GM19324 (cell line): ENCODE results near the gene EEF1A2.
"Not testable (repeated sequence)": the region's sequence is repeated elsewhere in the genome, so short reads cannot be mapped to it uniquely, and the experiment has no call there.

ENCODE experiments used
- ATAC-seq: cut with Tn5 transposase; IDR thresholded peaks from one replicate; pipeline ENCODE4 v1.9.1; 2021; ENCODE audit warnings: mild to moderate bottlenecking, moderate library complexity; ENCODE audit not compliant: unreplicated experiment, low FRiP score

EEF1A2 gene

GRCh38 chr20:63521602-63522001, 22.7 kb upstream of the EEF1A2 start:
- ATAC-seq, result no peak

DNA sequence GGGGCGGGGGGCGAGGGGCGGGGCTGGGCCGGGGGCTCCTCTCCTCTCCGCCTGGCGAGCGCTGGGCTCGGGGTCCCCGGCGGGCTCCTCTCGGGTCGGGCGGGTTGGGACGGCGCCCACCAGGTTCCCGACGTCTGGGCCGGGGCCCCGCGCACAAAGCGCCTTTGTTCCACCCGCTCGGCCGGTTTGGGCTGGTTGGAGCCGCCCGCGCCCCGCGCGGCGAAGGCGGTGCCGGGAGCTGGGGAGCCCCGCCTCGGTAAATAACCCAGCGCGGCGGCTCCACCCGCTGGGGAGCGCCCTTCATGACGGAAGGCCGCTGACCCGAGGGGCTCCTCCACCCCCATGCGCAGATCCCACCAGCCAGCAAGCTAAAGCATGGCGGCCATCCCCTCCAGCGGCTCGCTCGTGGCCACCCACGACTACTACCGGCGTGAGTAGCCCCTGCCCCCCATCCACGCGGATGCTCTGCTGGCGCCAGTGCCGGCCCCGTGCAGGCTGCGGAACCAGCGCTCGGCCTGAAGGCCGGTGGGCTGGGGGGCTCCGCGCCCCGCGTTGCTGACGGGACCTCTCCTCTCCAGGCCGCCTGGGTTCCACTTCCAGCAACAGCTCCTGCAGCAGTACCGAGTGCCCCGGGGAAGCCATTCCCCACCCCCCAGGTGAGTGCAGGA, 22.2 kb upstream of the EEF1A2 start:
- ATAC-seq, result peak; percentile 56

- peak; percentile 73 for ATAC-seq
Measured at GRCh38 chr20:63520504-63520933, 21.6 kb upstream of the EEF1A2 start, which contains the start of gene PPDPF. Gene PPDPF (plus strand): TSS chr20:63520765. CDS start chr20:63521309, 544 bp downstream.

- ATAC-seq, result peak; percentile 21
Measured at GRCh38 chr20:63519668-63520503, 21.0 kb upstream of the EEF1A2 start.

DNA sequence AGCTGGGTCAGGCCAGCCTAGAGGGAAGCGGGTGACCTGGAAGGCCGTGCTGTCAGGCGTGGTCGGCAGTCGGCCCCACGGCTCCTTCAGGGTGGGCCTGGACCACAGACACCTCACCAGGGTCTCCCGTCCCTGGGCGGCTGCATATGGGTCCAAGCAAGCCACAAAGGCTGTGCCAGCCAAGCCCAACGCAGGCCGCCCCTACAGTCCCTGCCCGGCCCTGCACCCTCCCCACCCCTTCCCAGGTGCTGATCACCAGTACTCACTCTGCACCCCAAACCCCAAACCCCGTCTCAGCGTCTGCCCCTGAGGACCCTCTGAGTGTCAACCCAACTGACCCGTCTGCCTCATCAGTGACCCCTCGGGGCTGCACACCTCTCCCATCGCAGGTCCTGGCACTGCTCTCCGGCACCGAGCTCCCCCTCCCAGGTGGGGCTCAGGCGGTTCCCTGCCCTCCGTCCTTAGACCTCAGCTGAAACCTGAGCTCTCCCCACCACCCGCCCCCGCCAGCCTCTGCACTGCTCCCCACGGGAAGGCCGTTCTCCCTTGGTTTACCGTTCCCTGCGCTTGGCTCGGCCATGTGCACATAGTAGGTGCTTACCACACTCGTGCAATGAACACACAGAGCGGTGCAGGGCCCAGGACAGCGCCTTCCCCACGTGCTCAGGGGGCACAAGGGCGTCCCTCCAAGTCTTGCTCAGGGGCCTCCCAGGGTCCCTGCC, 20.2 kb upstream of the EEF1A2 start:
- no peak for ATAC-seq

- no peak for ATAC-seq
Measured at GRCh38 chr20:63518351-63518861, 19.5 kb upstream of the EEF1A2 start.

GRCh38 chr20:63517376-63518309, 18.8 kb upstream of the EEF1A2 start:
- ATAC-seq, result no peak

DNA sequence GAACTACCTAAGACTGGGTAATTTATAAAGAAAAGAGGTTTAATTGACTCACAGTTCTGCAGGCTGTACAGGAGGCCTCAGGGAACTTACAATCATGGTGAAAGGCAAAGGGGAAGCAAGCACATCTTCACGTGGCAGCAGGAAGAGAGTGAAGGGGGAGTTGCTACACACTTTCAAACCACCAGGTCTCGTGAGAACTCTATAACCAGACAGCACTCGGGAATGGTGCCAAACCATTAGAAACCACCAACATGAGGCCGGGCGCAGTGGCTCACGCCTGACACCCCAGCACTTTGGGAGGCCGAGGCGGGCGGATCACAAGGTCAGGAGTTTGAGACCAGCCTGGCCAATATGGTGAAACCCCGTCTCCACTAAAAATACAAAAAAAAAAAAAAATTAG, 15.6 kb upstream of the EEF1A2 start:
- not testable (repeated sequence) for ATAC-seq

GRCh38 chr20:63513207-63513606, 14.3 kb upstream of the EEF1A2 start:
- no peak for ATAC-seq

DNA sequence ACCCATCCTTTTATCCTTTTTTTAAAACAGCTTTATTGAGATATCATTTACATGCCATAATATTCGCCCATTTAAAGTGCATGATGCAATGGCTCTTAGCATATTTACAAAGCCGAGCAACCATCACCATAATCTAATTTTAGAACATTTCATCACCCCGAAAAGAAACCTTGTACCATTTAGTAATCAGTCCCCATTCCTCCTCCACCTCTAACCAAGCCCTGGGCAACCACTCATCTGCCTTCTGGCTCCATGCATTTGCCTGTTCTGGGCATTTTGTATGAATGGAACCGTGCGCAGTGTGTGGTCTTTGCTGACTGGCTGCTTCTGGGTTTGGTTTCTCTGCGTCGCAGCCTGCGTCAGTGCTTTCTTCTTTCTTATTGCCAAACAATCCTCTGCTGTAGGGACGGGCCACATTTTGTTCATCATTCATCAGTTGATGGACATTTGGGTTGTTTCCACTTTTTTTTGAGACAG, 10.2 kb upstream of the EEF1A2 start:
- no peak for ATAC-seq

- ATAC-seq, result no peak
Measured at GRCh38 chr20:63508072-63508768, 9.3 kb upstream of the EEF1A2 start.

DNA sequence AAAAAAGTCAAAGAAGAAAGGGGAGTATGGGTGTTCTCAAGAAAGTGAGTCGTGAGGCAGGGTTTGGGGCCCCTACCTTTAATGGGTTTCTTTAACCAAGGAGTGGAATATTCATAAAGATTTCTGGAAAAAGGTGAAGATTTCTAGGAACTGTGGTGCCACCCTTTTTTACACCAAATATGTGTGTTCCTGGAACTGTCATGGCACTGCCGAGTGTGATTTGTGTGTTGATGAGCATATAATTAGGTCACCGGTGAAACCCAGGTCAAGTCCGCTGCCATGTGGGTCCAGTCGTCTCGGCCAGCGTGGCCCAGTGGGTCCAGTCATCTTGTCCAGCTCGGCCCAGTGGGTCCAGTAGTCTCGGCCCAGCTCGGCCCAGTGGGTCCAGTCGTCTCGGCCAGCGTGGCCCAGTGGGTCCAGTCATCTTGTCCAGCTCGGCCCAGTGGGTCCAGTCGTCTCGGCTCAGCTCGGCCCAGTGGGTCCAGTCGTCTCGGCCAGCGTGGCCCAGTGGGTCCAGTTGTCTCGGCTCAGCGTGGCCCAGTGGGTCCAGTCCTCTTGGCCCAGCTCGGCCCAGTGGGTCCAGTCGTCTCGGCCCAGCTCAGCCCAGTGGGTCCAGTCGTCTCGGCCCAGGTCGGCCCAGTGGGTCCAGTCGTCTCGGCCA, 8.3 kb upstream of the EEF1A2 start:
- no peak for ATAC-seq

DNA sequence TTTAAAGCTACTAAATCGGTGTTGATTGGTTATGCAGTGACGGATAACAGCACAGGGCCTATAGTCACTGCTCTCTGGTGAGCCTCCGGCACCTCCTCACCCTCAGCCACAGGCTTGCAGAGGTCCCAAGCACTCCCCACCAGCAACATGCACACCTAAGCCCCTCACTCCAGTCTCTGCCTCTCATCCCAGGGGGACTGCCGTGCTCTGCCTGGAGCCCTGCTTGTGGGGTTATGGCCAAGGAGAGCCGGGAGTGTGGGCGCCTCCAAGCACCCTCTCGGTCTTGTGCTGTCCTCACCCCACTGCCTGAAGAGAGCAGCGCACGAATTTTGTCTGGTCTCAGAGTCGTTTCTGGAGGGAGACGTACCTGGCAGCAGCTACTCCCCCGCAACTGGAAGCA, 6.8 kb upstream of the EEF1A2 start:
- no peak for ATAC-seq

- ATAC-seq, result no peak
Measured at GRCh38 chr20:63505281-63505680, 6.4 kb upstream of the EEF1A2 start.

GRCh38 chr20:63504642-63505041, 5.8 kb upstream of the EEF1A2 start:
- ATAC-seq, result no peak

- ATAC-seq, result no peak
Measured at GRCh38 chr20:63503524-63503923, 4.6 kb upstream of the EEF1A2 start.

- ATAC-seq, result no peak
Measured at GRCh38 chr20:63502671-63503172, 3.8 kb upstream of the EEF1A2 start.
